HG03025 (cell line): ENCODE measurements around the gene OR51I1.

ENCODE experiments used
- ATAC-seq: cut with Tn5 transposase; IDR thresholded peaks from one replicate; pipeline ENCODE4 v1.9.1; 2021; ENCODE audit warnings: mild to moderate bottlenecking, moderate library complexity; ENCODE audit not compliant: unreplicated experiment, low FRiP score

Gene OR51I1, protein sequence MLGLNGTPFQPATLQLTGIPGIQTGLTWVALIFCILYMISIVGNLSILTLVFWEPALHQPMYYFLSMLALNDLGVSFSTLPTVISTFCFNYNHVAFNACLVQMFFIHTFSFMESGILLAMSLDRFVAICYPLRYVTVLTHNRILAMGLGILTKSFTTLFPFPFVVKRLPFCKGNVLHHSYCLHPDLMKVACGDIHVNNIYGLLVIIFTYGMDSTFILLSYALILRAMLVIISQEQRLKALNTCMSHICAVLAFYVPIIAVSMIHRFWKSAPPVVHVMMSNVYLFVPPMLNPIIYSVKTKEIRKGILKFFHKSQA

GRCh38 chr11:5441414-5441813 lies at the start of gene OR51I1:
Gene OR51I1 (minus strand): TSS chr11:5441514. CDS start chr11:5441514, 0 bp downstream.
- no peak for ATAC-seq

DNA sequence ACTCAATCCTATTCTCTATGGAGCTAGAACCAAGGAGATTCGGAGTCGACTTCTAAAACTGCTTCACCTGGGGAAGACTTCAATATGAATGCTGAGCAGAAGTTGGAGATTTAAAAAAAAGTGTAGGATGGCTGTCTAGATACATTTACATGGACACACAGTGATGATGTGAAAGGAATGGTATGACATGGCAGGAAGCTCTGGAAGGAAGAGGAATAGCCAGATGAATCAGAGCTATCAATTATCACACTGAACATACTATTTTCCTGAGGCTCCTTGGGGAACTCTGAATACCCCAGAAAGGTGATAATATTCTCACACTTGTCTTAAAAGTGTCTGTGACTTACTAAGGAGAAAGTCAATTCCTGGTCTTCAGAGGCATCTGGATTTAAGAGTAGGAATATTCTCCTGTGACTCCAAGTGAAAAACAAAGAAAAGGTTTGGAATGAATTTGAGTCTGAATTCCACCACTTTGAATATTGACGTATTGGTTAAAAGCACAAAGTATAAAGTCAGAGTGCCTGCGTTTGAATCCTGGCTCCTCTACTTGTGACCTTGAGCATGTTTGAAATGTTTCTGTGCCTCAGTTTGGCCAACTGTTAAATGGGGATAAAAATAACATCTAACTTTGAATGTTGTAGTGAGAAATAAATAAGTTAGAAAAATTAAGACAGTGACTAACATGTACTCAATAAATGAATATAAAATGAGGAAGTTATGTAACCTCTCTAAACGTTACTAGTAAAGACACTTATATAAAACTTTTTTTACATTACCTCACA lies 48.5 kb upstream of the OR51I1 start:
- no peak for ATAC-seq

GRCh38 chr11:5488798-5489399 lies 47.6 kb upstream of the OR51I1 start:
- no peak for ATAC-seq

GRCh38 chr11:5488385-5488784 lies 47.1 kb upstream of the OR51I1 start, which contains the start of gene OR52D1:
Gene OR52D1 (plus strand): TSS chr11:5488685. CDS start chr11:5488707, 22 bp downstream.
- no peak for ATAC-seq

DNA sequence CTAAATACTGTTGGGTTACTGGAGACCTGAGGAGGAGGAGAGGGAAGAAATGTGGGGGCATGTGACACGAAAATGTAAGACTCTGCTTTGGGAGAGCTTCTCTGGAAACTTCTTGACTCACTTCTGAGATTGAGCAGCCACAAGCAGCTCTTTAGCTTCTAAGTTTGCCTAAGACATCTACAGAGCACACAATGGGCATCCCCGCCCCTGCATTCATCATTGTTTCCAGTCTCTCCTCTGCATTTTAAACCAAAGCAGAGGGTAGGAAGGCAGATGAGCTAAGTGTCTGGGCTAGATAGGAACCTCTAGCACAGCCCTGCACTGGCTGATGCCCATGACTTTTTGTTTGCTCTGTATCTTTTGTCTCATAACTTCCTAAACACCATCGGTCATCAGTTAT lies 45.1 kb upstream of the OR51I1 start:
- ATAC-seq: no peak

DNA sequence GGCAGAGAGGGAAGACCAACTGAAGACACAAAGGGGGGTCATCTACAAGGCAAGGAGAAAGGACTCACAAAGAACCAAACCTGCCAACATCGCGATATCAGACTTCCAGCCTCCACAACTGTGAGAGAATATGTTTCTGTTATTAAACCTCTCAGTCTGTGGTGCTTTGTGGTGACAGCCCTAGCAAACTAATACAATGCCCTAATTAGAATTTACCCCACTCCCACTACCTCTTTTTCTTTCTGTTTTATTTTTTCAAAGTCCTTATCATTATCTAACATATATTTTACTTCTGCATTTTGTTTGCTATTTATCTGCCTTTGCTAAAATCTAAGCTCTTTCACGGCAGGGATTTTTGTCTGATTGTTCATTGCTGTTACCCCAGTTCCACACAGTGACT lies 44.7 kb upstream of the OR51I1 start:
- no peak for ATAC-seq

GRCh38 chr11:5476186-5476819 lies 35.0 kb upstream of the OR51I1 start:
- peak; percentile 89 for ATAC-seq

DNA sequence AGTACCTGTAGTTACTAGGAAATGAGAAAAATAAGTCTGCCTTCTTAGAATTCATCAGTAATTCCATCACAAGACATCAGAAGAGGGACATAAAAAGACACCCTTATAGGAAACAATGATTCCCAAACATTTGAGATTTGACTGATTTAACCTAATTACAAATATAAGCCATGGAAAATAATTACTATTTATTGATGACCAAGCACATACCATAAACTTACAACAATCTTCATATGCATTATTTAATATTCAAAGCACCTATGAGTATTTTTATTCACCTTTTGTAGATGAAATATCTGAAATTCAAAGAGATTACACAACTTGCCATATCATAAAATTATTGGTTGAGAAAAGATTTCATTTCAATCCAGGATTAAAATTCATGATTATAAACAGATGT lies 32.6 kb upstream of the OR51I1 start:
- ATAC-seq: no peak

DNA sequence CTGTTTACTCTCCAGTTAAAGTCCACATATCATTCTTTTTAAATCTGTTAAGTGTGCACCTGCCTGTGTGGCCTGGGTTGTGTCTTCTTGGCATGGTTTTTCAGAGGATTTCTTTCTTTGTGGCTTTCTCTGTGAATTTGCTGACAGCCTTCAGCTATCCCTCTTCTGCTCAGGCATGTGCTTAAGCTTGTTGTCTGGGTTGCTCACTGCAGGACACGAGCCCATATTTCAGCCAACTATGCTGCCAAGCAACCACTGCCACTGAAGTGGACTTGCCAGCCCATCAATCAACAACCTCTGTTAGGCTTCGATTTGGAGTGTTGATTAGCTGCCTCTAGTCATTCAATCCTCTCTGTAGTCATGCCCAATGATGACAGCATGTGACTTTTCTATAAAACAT lies 26.2 kb upstream of the OR51I1 start:
- no peak for ATAC-seq

- ATAC-seq: no peak
Observed at GRCh38 chr11:5460983-5461621, 19.8 kb upstream of the OR51I1 start.

DNA sequence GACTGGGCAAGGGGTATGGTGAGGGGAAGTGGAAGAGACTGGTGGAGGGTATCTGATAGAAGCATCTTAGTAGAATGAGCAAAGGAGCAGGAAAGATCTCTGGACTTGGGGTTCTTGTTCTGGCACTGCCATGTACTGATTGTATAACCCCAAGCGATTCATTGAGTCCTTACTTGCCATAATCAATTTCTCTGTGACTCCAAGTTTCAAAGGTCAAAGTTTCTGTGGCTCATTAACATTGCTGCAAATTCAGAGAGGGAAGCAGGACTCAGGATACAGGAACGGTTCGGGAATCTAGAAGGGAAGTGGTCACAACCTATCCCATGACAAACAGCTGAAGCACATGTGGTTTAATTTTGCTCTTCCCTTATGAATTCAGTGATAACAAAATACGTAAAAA lies 8.1 kb upstream of the OR51I1 start:
- ATAC-seq: no peak

DNA sequence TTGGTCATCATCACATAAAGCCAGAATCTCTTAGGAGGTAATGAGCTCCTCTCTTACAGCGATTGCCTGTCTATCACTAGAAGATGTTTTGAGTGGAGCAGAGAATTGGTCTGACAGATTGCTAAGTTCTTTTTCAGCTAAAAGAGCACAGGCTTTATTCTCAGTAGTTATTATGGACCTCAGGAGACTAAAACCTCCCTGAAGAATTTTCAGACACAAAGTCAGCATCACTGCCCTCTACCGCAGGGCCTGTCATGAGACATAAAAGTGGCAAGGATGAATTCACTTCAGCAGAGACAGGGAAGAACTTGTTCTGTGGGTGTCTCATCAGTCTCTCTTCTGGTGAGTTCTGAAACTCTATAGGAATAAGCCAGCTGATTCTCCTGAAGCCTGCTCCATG lies 7.7 kb upstream of the OR51I1 start, which contains the start of gene OR51I2:
Gene OR51I2, plus strand, starts transcription at position 301 of the 400 bp plus-strand sequence. CDS start 4,166 bp downstream, outside the sequence.
- ATAC-seq: no peak

DNA sequence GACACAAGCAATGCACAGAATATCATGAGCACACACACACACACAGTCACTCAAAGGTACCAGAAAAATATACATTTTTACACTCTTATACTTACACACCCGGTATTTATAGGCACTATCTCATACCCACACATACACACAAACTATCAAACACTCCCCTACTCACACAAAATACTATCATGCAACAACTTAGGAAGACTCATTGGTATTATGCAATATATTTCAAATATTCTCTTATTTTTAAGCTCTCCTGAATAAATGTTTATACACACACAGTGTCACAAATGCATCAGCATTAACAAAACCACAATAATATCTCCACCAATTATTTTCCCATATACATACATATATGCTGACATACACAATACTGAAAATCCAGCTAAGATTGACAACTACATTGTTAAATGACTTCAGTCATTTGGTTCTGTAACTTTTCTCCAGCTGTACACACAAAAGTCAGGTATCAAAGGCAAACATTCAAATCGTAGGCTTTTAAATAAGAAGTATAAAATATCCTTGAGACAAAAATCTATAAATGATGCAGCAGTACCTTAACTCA lies 2.6 kb upstream of the OR51I1 start:
- no peak for ATAC-seq

DNA sequence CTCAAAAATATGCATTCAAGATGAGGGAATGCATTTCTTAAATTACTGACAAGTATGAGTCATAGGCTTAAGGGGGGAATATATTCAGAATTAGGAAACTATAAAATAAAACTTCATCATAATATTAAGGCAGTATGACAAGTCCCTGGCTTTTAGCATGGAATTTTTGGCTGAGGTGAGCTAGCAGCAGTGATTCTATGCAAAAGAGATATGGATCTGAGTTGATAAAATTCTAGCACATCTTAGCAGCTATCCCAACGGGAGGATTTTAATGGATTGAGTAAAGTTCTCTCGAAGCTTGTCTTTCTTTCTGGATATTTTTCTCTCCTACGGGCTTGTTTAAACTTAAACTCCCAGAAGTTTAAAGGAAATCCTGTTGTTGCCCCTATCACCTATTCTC lies 18.2 kb downstream of the OR51I1 start:
- no peak for ATAC-seq

DNA sequence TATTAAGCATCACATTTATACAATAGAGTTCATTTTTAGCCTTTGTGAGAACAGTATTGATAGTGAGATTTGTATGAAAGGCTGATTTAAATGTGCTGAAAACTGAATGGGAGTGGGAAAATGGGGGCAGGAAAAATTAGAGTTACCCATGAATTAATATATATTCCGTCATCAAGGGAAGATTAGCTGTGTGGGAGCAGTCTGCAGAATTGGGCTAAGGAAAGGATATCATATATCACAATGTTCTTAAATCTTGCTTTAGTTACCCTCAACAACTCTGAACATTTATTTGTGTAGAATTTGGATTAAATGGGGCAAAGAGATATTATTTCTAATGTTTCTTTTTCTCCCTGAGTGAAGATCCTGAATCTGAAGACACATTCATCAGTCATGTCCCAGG lies 19.5 kb downstream of the OR51I1 start, which contains the start of gene OR51Q1:
Gene OR51Q1, plus strand, starts transcription at position 301 of the 400 bp plus-strand sequence. Its CDS starts 90 bp downstream, at position 391.
- no peak for ATAC-seq

DNA sequence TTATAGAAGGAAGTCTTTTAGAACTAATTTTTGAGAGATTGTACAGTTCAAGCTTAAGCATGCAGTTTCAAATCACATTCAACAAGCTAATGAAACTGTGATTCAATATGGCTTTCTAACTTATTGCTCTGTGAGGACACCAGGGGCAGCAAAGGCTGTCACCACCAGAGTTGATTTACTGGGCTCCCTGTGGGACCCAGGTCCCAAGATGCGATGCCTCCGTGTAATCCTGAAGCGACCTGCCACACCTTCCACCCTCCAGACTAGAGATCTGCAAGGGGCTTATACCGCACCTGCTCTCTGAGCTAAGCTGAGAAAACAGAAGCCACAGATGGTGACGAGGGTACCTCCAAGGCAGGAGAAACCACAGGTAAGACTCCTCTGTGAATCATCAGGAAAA lies 20.3 kb downstream of the OR51I1 start:
- no peak for ATAC-seq

- no peak for ATAC-seq
Observed at GRCh38 chr11:5405173-5405572, 36.1 kb downstream of the OR51I1 start.

GRCh38 chr11:5398936-5399335 lies 42.4 kb downstream of the OR51I1 start:
- no peak for ATAC-seq

- ATAC-seq: no peak
Observed at GRCh38 chr11:5394091-5394490, 47.2 kb downstream of the OR51I1 start.
